HL-60/S4 treated with retinoic acid at 250 ng/mL for 4 days and 3 days (cell line): Measurements from ENCODE around the gene TMEM9B.
"Not testable (repeated sequence)": the region's sequence is repeated elsewhere in the genome, so short reads cannot be mapped to it uniquely, and the experiment has no call there.

ENCODE experiments used
- in situ Hi-C: fragments of 300-500 bp; cut with MboI; formaldehyde crosslinking; loops from 2 replicates; pipeline ENCODE4 v1.7.0; 2022; ENCODE audit warnings: low sequenced_read_pairs

Gene TMEM9B

DNA sequence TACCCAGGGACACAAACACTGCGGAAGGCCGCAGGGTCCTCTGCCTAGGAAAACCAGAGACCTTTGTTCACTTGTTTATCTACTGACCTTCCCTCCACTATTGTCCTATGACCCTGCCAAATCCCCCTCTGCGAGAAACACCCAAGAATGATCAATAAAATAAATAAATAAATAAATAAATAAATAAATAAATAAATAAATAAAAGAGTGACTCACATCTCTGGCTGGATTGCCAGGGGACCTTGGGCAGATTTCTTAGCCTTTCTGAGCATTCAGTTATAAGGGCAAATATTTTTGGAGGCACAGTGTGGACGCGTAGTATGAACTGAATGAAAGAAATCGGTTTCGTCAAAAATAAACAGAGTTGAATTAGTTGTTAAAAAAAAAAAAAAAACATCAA lies 15.1 kb upstream of the TMEM9B start:
- in situ Hi-C loops: not testable (repeated sequence)

DNA sequence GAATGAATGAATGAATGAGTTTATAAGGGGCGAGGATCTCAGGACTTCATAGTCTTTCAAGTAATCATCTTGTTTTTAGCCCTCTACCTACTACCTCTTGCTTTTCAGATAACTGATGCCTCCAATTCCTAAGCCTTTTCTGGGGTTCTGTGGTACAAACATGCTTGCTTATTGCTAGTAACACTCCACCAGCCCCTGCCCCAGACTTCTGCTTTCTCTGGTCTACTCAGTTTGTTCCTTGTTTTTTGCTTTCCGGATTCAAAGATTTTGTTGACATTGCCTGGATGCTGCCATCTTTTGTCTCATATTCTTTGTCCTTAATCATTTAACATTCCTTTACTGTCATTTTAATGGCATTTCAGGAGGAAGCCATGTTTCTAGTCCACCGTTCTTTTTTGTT lies 8.9 kb upstream of the TMEM9B start:
- in situ Hi-C loops: no loop called here

DNA sequence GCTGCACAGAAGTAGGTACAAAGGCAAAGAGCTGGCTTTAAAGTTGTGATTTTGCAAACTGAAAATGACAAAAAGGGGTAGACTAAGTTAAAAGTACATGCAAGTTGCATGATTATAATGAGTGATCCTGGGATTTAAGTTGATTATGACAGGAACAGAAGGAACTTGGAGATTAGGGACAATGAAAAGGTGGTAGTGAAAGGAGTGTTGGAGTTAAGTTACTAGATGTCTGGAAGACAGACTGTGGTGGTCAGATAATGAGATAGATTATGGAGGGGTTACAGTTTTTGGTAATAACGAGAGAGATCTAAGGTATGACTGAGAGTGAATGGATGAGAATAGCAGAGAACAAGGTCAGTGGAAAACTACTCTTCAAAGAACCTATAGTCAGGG lies 7.7 kb upstream of the TMEM9B start:
- in situ Hi-C loops: no loop called here

DNA sequence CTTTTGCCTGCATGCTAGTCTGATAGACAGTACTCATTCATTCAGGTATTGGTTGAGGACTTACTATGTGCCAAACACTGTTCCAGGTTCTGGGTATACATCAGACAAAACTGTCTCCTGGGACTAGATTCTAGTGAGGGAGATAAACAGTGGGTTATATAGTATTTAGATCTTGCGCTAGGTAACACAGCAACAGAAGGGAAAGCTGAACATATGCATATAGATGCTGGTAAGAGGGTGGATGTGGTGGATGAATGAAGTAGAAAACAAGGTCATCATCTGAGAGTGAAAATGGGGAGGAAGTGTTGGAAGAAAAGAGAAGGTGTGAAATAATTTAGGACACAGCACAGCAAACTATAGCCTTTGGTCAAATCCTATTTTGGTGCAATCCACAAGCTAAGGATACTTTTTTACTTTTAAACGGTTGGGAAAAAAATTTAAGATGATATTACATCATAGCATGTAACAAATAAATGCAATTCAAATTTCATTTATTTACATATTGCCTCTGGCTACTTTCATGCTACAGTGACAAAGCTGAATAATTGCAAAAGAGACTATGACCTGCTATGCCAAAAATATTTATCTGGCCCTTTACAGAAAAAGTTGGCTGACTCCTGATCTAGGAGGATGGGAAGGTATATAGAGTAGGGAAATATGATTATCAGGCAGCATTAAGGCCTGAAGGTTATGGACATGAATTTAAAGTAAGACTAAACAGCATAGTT lies 7.1 kb upstream of the TMEM9B start:
- in situ Hi-C loops: no loop called here

DNA sequence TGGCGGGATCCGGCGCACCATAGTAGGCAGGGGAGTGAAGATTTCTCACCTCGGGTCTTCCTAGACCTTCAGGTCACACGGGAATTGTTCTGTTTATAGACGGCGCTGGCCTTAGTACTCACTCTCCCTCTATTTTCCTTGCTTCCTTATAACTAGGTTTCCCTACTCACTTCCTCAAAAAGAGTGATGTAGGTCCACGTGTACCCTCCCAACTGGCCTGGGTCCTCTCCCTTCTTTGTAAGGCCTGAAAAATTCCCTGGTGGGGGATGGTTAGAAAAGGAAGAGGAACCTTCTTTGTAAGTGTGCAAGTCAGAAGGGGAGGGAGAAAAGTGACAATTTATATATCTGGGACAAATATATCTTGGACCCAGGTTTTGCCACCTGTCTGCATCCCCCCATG lies 2.9 kb upstream of the TMEM9B start:
- in situ Hi-C loops: no loop called here

DNA sequence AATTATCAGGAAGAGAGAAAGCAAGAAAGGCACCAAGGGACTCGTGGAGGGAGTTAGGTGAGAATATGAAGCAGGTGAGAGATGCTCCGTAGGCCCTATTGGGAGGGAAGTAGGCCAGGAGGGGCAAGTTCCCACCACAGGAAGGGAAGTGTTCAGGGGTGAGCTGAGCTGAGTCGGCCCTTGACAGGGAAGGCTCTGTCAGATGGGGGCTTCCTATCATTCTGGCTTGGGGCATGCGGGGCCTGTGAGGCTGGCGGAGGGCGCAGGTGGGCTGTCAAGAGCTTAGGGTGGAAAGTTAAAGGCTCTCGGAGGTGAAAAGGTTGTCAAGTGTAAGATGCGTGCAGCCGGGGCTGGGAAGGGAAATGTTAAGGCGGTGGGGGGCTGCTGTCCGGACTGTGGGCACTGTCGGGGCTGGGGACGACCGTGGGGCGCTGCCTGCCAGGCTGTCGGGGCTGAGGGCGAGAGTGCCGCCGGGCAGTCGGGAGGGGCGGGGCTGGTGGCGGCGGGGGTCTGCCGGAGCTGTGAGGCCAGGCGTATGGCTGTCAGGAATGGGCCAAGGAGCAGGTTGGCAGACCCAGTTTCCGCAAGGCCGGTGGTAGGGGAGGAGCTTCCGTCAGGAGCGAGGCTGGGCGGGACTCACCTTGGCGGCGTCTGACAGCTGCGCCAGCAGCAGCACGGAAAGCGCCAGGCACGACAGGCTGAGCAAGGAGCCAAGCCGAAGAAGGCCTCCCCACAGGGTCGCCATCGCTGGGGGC lies 496 bp downstream of the TMEM9B start:
- in situ Hi-C loops: no loop called here

DNA sequence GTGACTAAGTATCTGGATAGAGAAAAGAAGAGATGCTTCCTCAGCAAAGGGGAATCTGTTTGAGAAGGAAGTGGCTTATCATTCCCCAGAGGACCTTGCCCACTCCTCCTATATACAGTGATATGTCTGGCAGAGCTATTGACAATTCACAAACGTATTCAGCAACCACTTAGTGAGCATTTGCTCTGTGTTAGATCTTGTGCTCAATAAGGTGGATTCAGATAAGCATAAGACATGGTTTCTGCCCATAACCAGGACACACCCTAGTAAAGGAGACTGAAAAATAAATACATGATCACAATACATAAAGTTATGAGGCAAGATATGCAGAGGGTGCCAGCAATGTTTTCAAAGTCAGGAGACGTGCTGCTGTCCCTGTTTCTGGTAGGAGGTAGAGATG lies 1.4 kb downstream of the TMEM9B start:
- in situ Hi-C loops: no loop called here

DNA sequence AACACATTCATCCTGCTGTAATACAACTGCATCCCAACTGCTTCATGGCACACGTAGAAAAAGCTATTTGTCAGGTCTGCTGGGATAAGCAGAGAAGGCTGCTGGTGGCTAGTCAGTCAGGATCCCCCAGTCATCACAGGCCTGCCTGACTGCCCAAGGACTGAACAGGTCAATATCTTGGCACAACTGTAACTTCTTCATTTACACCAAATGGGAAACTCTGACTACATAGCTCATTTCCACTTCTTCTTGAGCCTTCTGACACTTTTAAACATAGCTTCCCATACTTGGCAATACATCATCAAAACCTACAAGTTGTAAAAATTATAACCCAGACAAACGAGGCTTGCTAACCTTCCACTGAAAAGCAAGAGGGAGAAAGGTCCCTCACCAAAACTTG lies 2.8 kb downstream of the TMEM9B start:
- in situ Hi-C loops: no loop called here

DNA sequence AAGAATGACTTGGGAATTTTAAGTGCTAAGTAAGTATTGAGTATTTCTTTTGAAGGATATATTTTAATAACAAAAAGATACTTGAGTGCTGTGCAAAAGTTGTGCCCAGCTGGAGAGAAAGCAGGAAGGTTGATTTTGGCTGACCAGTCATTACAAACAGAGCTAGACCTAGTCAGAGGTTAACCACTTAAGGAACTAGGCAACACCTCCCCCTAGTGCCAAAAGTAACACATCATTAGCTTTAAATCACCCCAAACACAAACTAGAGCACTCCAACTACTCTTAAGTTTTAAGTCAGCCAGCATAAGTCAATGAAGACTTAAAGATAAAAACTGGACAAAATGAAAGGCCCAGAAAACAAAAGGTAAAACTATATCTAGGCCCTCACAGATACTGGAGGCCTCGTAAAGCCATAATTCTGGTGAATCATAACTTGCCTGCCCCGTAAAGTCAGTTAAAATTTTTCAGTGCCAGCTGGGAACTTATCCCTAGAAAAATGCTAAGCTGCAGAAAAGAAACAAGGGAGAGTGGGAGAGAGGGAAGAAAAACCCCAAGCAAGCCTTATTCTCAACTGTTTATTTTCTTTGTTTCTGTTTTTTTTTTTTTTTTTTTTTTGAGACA lies 4.6 kb downstream of the TMEM9B start:
- in situ Hi-C loops: no loop called here

DNA sequence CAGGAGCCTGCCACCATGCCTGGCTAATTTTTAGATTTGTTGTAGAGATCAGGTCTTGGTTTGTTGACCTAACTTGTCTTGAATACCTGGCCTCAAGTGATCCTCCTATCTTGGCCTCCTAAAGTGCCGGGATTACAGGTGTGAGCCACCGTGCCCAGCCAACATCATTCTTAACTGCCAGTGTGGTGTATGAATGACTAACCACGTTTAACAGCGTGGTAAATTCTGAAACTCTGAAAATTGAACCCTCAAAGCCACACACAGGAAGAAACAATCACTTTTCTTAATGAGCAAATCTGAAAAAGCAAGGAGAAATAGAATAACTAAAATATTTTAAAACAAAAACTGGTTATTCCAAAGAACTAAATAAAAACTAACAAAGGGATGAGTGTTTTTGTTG lies 7.4 kb downstream of the TMEM9B start:
- in situ Hi-C loops: no loop called here

DNA sequence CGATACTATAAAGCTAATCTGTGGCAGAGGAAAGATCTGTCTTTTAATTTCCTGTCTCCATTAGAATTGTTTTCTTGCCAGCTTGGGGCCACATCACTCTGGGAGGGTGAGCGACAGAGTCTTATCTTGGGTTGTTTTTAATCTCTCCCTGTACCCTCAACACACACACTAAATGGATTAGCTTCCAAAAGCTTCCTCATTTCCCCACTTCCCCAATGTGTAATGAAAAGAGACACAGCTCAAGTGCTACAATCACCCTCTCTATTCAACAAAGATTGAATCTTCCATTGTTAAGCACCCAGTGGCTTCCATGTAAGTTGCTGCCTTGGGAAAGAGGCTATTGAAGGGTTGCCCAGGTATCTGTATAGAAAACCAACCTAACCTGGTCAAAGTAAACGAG lies 15.4 kb downstream of the TMEM9B start:
- in situ Hi-C loops: no loop called here

DNA sequence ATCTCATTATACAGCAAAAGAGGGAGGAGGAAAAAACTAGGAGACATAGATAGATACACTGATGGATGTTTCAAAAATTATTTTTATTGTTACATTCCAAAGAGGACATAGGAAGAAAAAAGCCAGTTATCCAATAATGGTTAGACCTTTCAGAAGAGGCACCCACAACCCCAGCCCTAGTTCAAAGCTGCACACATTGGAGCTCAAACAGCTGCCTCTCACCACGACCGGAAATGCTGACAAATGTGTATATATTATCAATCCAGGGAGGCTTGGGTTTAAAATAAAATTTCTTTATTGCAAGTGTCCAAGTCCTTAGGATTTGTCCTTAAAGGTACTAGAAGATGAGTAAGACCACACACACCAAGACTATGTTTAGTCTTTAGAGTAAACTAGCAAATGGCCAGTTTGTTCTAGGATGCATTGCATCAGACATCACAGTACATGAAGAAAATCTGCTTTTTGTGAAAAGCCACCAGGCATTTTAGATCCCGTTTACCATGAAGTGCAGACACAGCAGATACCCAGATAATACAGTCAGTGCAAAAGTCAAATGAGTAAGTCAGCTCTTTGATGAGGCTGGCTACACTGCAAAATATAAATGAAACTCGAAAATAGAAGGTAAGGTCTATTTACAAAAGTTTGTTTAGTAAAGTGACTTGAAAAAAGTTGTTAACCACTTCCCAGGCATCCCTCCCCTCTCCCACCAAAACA lies 16.9 kb downstream of the TMEM9B start:
- in situ Hi-C loops: no loop called here

DNA sequence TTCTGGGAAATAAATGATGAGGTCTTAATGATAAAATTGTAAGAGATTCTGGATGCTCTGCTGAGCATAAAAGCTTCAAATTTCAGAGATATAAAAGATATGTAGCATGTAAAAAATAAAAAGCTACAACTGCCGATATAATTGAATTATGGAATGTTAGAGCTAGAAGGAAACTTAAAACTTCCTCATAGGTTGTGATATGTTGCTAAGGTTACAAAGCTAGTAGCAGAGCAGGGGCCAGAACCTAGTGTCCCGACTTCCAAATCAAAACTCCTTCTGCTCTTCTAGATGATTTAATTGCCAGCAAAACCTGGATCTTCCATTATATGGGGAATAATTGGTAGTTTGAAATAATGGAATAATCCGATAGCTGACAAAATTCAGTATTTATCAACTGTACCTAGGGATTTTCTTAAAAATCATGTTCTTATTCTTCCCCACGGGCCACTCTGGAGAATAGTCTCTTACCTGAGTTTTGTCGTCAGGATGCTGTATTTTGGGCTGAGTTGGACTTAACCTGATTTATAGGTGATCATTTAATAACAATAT lies 21.6 kb downstream of the TMEM9B start, which contains the start of gene ASCL3:
TSS of gene ASCL3 (minus strand) at position 499 of the 549 bp plus-strand sequence. CDS start 4,855 bp downstream, outside the sequence.
- in situ Hi-C loops: no loop called here

DNA sequence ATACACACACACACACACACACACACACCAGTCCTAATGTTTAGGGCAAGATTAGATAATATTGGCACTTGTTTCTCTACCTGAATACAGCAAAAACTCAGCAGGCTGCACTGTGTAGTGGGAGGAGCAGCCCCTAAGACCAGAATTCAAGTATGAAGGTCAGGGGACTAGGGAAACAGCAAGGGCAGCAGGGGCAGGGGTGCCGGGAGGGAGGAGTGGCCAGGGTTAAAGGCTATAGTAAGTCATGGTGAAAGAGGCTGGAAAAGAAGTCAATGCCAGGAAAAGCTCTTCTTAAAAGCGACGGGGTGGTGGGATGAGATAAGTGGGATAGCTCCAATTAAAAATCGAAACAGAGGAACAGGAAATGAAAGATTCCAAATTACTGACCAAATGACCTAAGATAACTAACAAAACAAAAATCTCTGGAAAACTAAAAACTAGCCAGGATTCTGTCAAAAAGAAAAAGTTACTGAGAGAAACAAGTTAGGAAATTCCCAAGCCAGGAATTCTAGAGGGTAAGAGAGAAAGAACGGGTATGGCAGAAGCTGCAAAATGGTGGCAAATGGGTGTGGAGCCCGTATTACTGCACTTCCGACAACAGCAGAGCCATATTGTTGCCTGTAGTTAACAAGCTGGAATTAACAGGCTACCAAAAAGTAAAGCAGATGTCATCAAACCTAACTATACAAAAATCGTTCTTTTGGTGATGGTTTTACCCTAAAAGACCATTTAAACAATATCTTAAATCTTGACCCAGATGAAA lies 22.7 kb downstream of the TMEM9B start:
- in situ Hi-C loops: no loop called here

DNA sequence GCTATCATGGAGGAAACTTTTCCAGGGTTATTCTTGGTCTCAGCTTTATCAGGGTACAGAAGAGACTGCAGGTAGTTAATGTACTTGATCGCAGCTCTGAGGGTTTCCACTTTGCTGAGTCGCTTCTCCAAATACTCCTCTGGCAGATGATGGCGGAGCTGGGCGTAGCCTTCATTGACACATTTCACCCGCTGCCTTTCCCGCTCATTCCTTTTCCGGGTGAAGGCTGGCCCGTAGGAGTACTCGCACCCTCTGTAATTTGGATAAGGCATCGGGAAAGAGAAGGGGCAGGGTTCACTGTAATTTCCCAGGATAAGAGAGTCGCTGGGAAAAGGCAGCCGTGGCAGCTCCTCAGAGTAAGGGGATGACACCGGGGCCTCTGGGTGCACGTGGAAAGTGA lies 26.6 kb downstream of the TMEM9B start:
- in situ Hi-C loops: no loop called here

DNA sequence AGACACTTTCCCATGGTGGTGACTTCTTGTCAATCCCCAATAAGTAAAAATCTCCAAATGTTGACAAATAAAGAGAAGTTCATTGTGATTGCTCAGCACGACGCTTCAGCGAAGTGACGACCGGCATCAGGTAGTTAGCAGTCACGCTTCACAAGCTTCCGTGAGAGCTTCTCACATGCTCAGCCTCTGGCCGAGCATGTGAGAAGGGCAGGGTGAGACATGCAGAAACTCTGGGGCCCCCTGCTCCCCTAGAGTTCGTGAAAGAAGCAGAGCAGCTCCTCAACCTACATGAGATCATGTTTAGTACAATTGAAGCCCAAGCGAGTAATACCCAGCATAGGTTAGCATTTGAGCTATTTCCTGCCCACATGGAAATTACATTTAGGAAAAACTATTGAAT lies 27.1 kb downstream of the TMEM9B start:
- in situ Hi-C loops: no loop called here

DNA sequence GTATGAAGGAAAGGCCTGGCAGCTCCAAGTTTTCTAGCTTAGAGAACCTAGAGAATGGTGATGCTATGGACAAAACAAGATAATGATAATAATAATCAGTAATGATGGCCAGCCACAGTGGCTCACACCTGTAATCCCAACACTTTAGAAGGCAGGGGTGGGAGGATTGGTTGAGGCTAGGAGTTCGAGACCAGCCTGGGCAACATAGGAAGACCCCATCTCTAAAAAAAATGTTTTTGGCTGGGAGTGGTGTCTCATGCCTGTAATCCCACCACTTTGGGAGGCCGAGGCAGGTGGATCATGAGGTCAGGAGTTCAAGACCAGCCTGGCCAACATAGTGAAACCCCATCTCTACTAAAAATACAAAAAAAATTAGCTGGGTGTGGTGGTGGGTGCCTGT lies 28.5 kb downstream of the TMEM9B start:
- in situ Hi-C loops: not testable (repeated sequence)

DNA sequence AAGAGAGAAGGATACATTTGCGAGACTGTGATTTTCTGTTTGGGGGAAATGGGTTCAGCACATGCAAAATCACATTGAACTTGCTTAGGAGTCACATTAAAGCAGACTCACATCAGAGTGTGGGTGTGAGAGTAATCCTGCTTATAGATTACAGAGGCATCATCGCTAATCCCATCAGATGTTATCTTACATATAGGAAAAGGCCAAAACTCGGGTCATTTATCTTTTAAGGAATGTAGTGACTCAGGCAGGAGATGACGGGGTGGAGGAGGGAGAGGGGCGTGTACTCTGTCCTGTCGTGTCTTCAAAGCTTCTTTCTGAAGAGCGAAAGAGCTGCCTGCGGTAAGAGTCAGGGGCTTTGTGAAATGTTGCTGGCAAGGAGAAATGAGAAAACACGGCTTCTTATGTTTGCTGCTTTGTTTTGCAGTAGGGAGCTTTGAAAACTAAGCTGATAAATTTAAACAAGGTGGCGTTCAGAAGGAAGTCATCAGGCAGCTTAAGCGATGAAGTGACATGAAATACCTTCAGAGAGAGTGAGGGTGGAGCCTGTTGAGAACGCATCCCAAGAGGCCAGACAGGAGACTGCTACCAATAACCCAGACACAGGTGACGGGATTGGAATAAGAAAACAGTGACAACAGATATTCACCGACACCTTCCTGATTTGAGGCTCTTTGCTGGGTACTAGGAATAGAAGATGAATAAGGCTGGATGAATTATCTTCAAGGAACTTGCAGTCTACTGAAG lies 29.3 kb downstream of the TMEM9B start:
- in situ Hi-C loops: no loop called here

DNA sequence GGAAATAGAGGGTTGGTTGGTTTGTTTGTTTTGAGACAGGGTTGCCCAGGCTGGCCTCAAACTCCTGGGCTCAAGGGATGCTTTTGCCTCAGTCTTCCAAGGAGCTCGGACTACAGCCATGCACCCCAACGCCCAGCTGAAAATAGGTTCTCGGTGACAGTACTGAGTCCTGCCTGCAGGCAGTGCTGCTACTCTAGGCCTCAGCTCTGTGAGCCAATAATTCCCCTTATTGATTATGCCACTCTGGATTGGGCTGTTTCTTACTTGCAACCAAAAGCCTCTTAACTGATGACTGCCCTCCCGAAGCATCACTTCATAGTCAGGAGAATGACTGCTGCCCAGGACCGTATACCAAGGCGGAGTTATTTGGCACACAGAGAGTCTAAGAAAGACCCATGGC lies 30.3 kb downstream of the TMEM9B start:
- in situ Hi-C loops: no loop called here
